Smooth muscle cell (in vitro differentiated cells): ENCODE measurements around the gene ADGRF1. TPM values are rescaled to one million over a fixed set of nuclear protein-coding genes. Genes with fewer than 3 reads are reported as not detected.
"Not testable (repeated sequence)": the region's sequence is repeated elsewhere in the genome, so short reads cannot be mapped to it uniquely, and the experiment has no call there.

Source experiments
- DNase-seq: peaks from one replicate; lab custom pipeline; 2025; ENCODE audit not compliant: unreplicated experiment; lab: John Stamatoyannopoulos, UW
- H2AFZ ChIP-seq: fragments of 200-600 bp; sonication (generic); 2 replicates; pipeline ENCODE4 v1.6.0; 2016; ENCODE audit warnings: antibody characterized with exemption, low read depth, mild to moderate bottlenecking
- H3F3A ChIP-seq: fragments of 200-600 bp; sonication (generic); 2 replicates; pipeline ENCODE4 v1.6.0; 2017; ENCODE audit warnings: antibody characterized with exemption, low read depth
- H3K27ac ChIP-seq: fragments of 200-600 bp; sonication (generic); 2 replicates; pipeline ENCODE4 v1.5.1; 2016; ENCODE audit warnings: low read depth, mild to moderate bottlenecking
- H3K27me3 ChIP-seq: fragments of 200-600 bp; sonication (generic); 2 replicates; pipeline ENCODE4 v1.6.1; 2016; ENCODE audit warnings: low read depth, mild to moderate bottlenecking
- H3K36me3 ChIP-seq: fragments of 200-600 bp; sonication (generic); 2 replicates; pipeline ENCODE4 v1.5.1; 2016; ENCODE audit warnings: low read depth
- H3K4me1 ChIP-seq: fragments of 200-600 bp; sonication (generic); 2 replicates; pipeline ENCODE4 v1.5.1; 2016; ENCODE audit warnings: low read depth
- H3K4me2 ChIP-seq: fragments of 200-600 bp; sonication (generic); 2 replicates; pipeline ENCODE4 v1.6.0; 2016; ENCODE audit warnings: mild to moderate bottlenecking
- H3K4me3 ChIP-seq: fragments of 200-600 bp; sonication (generic); 2 replicates; pipeline ENCODE4 v1.5.1; 2016; ENCODE audit warnings: mild to moderate bottlenecking
- H3K79me2 ChIP-seq: fragments of 200-600 bp; sonication (generic); 2 replicates; pipeline ENCODE4 v1.6.0; 2016; ENCODE audit warnings: low read depth, mild to moderate bottlenecking
- H3K9ac ChIP-seq: fragments of 200-600 bp; sonication (generic); 2 replicates; pipeline ENCODE4 v1.6.0; 2016; ENCODE audit warnings: low read depth
- H3K9me3 ChIP-seq: fragments of 200-600 bp; sonication (generic); replicated peaks from 2 replicates; pipeline ENCODE4 v1.5.1; 2016; ENCODE audit warnings: low read depth
- H4K20me1 ChIP-seq: fragments of 200-600 bp; sonication (generic); 2 replicates; pipeline ENCODE4 v1.6.0; 2016; ENCODE audit warnings: low read depth
- WGBS: methylation state at CpG from one replicate; pipeline ENCODE4 v1.1.7; 2016; ENCODE audit warnings: low lambda C conversion rate; 5-methylcytosine and 5-hydroxymethylcytosine counted together
- polyA plus RNA-seq: library from polyadenylated mRNA; unstranded; fragments of >200 nt; fragmentation: Nextera tagmentation; extraction: Ambion mirVana; gene quantifications from 2 replicates; pipeline ENCODE4 v1.2.1, GENCODE V29; 2016
- total RNA-seq: library from RNA; depleted of rRNA; stranded (reverse); fragments of >200 nt; gene quantifications from 2 replicates; pipeline ENCODE4 v1.2.3, GENCODE V29; 2014
- TF ChIP-seq, protein P1 (sequence below): fragments of 200-600 bp; sonication (generic); IDR thresholded peaks from 2 replicates; pipeline ENCODE4 v1.5.1; 2017; ENCODE audit warnings: borderline replicate concordance, mild to moderate bottlenecking, antibody characterized with exemption; ENCODE audit not compliant: insufficient read depth, poor library complexity, severe bottlenecking

ADGRF1 gene
- total and polyA plus RNA-seq, 2 experiments from 2014 or later, result not detected

DNA sequence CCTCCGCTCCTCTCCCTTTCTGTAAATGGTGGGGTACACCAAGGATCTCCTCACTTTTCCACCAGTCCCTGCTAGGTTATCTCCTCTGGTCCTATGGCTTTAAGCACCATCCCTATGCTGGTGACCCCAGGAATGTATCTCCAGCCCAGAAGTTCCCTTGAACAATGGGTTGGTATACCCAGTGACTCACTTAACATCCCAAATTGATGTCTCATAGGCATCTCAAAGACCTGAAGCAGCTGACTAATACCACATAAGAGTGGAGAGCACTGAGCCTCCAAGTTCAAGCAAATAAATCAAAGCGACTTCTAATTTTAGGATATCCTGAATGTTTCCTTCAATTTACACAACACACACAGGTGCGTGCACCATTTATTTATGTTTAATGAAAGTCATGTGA, 48.3 kb downstream of the ADGRF1 start:
- no peak overlapping the region for H3K4me2 ChIP-seq

DNA sequence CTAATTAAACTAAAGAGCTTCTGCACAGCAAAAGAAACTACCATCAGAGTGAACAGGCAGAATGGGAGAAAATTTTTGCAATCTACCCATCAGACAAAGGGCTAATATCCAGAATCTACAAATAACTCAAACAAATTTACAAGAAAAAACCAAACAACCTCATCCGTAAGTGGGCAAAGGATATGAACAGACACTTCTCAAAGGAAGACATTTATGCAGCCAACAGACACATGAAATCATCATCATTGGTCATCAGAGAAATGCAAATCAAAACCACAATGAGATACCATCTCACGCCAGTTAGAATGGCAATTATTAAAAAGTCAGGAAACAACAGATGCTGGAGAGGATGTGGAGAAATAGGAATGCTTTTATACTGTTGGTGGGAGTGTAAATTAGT, 49.7 kb downstream of the ADGRF1 start:
- H3K4me2 ChIP-seq, H3K27me3 ChIP-seq, H3K9me3 ChIP-seq, H3K4me3 ChIP-seq, H3F3A ChIP-seq, H3K27ac ChIP-seq, H3K4me1 ChIP-seq, H2AFZ ChIP-seq, H3K36me3 ChIP-seq, H3K79me2 ChIP-seq, H3K9ac ChIP-seq, DNase-seq, H4K20me1 ChIP-seq: not testable (repeated sequence)
- 84% methylated on average over 2 of the region's 2 CpGs for WGBS

More for the DNA sequence above, 48.3 kb downstream of the ADGRF1 start:
- Histone ChIP-seq H3K27ac (peak overlapping the region; percentile 42), H3F3A (no peaks in the 10 kb centered on the region), H2AFZ (no peak overlapping the region), H3K4me3 (no peak overlapping the region), H3K9ac (no peak overlapping the region), H3K36me3 (no peaks in the 10 kb centered on the region), H3K27me3 (no peaks in the 10 kb centered on the region), H4K20me1 (no peaks in the 10 kb centered on the region), H3K9me3 (no peaks in the 10 kb centered on the region), H3K4me1 (no peaks in the 10 kb centered on the region), H3K79me2 (no peaks in the 10 kb centered on the region)
- no peak for DNase-seq
- WGBS, result 76% methylated on average over 3 of the region's 3 CpGs
- TF ChIP-seq, protein P1, sequence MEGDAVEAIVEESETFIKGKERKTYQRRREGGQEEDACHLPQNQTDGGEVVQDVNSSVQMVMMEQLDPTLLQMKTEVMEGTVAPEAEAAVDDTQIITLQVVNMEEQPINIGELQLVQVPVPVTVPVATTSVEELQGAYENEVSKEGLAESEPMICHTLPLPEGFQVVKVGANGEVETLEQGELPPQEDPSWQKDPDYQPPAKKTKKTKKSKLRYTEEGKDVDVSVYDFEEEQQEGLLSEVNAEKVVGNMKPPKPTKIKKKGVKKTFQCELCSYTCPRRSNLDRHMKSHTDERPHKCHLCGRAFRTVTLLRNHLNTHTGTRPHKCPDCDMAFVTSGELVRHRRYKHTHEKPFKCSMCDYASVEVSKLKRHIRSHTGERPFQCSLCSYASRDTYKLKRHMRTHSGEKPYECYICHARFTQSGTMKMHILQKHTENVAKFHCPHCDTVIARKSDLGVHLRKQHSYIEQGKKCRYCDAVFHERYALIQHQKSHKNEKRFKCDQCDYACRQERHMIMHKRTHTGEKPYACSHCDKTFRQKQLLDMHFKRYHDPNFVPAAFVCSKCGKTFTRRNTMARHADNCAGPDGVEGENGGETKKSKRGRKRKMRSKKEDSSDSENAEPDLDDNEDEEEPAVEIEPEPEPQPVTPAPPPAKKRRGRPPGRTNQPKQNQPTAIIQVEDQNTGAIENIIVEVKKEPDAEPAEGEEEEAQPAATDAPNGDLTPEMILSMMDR, result no peak

DNA sequence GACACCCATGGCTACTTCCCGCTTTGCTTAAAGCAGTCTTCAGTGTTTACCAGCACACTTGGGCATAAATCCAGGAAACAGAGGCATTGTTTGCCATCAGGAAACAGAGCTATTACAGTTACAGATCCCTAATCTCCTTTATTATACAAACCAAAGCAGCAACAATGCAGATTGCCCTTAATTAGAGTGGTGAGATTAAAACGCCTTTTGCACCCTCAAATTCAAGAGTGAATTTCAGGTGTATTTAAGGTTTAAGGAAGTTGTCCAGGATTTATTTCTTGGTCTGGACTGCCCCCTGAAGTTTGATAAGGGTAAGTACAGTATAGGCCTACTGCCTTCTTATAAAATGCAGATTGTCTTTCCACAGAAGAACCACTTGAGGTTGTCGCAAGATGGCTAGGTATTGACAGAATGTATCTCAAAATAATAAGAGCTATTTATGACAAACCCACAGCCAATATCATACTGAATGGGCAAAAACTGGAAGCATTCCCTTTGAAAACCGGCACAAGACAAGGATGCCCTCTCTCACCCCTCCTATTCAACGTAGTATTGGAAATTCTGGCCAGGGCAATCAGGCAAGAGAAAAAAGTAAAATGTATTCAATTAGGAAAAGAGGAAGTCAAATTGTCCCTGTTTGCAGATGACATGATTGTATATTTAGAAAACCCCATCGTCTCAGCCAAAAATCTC, 51.2 kb downstream of the ADGRF1 start:
- WGBS, result 57% methylated on average over 6 of the region's 6 CpGs
- TF ChIP-seq, protein P1, result peak; percentile 78
- not testable (repeated sequence) for H3K9ac ChIP-seq

DNA sequence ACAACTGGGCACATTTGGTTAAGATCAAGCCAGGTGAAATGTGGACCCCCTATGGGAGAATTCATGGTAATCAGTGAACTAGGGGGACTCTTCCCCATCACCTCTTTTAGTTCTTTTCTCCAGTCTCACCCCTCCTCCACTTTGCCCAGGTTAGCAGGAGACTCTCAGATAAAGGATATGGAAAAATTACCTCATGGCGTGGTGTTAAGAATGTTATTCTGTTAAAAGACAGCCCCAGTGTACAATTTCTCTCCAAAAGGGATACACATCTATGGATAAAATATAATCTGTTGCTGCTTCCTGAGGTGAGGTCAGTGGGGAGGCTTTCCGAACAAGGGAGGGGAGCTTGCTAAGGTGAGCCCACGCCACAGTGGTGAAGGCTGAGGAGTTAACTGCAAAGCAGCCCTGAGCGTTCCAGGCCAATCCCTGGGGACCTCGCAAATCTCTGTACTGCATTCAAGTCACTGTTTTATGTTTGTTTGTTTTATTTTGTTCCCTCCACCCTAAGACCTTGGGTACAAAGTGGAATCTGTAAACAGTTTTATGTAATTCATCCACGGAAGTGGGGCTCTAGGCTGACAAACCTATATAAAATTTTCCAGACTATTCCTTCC, 52.0 kb downstream of the ADGRF1 start:
- Histone ChIP-seq H3K9me3 (no peaks in the 10 kb centered on the region), H3K79me2 (no peaks in the 10 kb centered on the region), H3K4me3 (no peak overlapping the region), H3F3A (no peaks in the 10 kb centered on the region), H3K9ac (no peak overlapping the region), H3K27me3 (no peaks in the 10 kb centered on the region), H4K20me1 (no peaks in the 10 kb centered on the region), H3K27ac (no peak overlapping the region), H3K4me2 (no peak overlapping the region), H3K4me1 (no peaks in the 10 kb centered on the region), H3K36me3 (no peaks in the 10 kb centered on the region), H2AFZ (no peak overlapping the region)
- WGBS, result 83% methylated on average over 6 of the region's 6 CpGs
- DNase-seq, result no peak
- TF ChIP-seq, protein P1, result no peak

More for the DNA sequence above, 51.2 kb downstream of the ADGRF1 start:
- H3K27me3 ChIP-seq, H3F3A ChIP-seq, H2AFZ ChIP-seq, H3K27ac ChIP-seq, H3K79me2 ChIP-seq, H3K4me2 ChIP-seq, H3K4me1 ChIP-seq, DNase-seq, H4K20me1 ChIP-seq, H3K36me3 ChIP-seq, H3K4me3 ChIP-seq, H3K9me3 ChIP-seq: not testable (repeated sequence)
